Heart left ventricle (tissue), 16 donors: Measurements from ENCODE around the gene RAB38. TPM values are rescaled to one million over a fixed set of nuclear protein-coding genes. Genes with fewer than 3 reads are reported as not detected.

Source experiments
- ATAC-seq, 4 donors: fragments of 200-7000 bp; cut with Tn5 transposase; one replicate each; pipeline ENCODE4 v1.9.1; 2020 to 2022; ENCODE audit warnings: moderate library complexity in 4 of 4, mild to moderate bottlenecking in 3 of 4, moderate number of reproducible peaks in 1 of 4
- DNase-seq, 5 donors: peaks; one replicate each; pipeline ENCODE4 v3.0.0-alpha.2; 2020
- H3K27ac ChIP-seq, 12 donors: fragments of 200-600 bp; sonication (generic) in 4 of 12; one replicate each; pipeline versions ENCODE4 v1.5.0 to v1.8.0; 2016 to 2022; ENCODE audit warnings: mild to moderate bottlenecking in 2 of 12
- H3K27me3 ChIP-seq, 9 donors: fragments of 200-600 bp; sonication (generic) in 2 of 9; one replicate each; pipeline versions ENCODE4 v1.5.1 to v1.8.0; 2016 to 2022; ENCODE audit warnings: mild to moderate bottlenecking in 3 of 9
- H3K36me3 ChIP-seq, 9 donors: fragments of 200-600 bp; sonication (generic) in 2 of 9; one replicate each; pipeline versions ENCODE4 v1.5.0 to v1.8.0; 2018 to 2022; ENCODE audit warnings: mild to moderate bottlenecking in 2 of 9
- H3K4me1 ChIP-seq, 12 donors: fragments of 200-600 bp; sonication (generic) in 4 of 12; one replicate each; pipeline versions ENCODE4 v1.5.0 to v1.8.0; 2016 to 2022; ENCODE audit warnings: mild to moderate bottlenecking in 3 of 12
- H3K4me3 ChIP-seq, 12 donors: fragments of 200-600 bp; sonication (generic) in 4 of 12; one replicate each; pipeline versions ENCODE4 v1.5.0 to v1.8.0; 2017 to 2022; ENCODE audit warnings: mild to moderate bottlenecking in 9 of 12, moderate library complexity in 4 of 12
- H3K9me3 ChIP-seq, 12 donors: fragments of 200-600 bp; sonication (generic) in 4 of 12; one replicate each; pipeline versions ENCODE4 v1.5.0 to v1.8.0; 2016 to 2022; ENCODE audit warnings: mild to moderate bottlenecking in 1 of 12
- CTCF ChIP-seq, 12 donors: fragments of 200-600 bp; sonication (generic) in 4 of 12; IDR thresholded peaks; one replicate each; pipeline versions ENCODE4 v1.5.0 to v1.8.0; 2018 to 2022; ENCODE audit warnings: antibody characterized with exemption in 12 of 12, mild to moderate bottlenecking in 5 of 12
- POLR2A ChIP-seq, 2 donors: fragments of 450-650 bp; IDR thresholded peaks; one replicate each; pipeline ENCODE4 v1.6.1; 2017; ENCODE audit warnings: antibody characterized with exemption in 2 of 2, mild to moderate bottlenecking in 2 of 2, moderate library complexity in 2 of 2
- WGBS, 4 donors: extraction: QIAGEN DNeasy Blood & Tissue Kit in 2 of 4; methylation state at CpG; one replicate each; pipeline versions ENCODE4 v1.1.5 to v1.1.7; 2013 to 2018; 5-methylcytosine and 5-hydroxymethylcytosine counted together
- intact Hi-C, 10 donors: fragments of 100-400 bp; cut with DNase I; formaldehyde crosslinking; loops; one replicate each; pipeline versions ENCODE4 v1.11.1 to v1.14.2; 2022
- polyA plus RNA-seq, 2 donors: library from polyadenylated mRNA; stranded (reverse); fragments of 200-250 nt; gene quantifications; one replicate each; pipeline ENCODE4 v1.2.3, GENCODE V29; 2013
- total RNA-seq, 9 donors: library from RNA; depleted of rRNA in 2 of 9; stranded (reverse); fragments of >200 nt in 2 of 9; fragmentation: NEBNext Ultra II Directional in 3 of 9; extraction: Animal tissue kit (Norgen Biotek cat#: 25700) in 3 of 9; gene quantifications; one replicate each; pipeline versions ENCODE4 v1.1.0 to v1.2.4, GENCODE V29; 2016 to 2023
- donor health status: ischemic (EF 13 %, LVEDD 7.1; RV severe dilation, severe dysfunction).
- donor health status: healthy with polysubstance abuse.
- donor health status: DM: no; HTN: yes; CAD: no.
- donor health status: DM: no; HTN: no; CAD: no.
- donor health status: ischemic (EF 25% LVEDD 6.9; RV normal size, moderate dysfunction).
- donor health status: ischemic (EF 25% LVEDD 5.7; RV mildly dilated, moderate dysfunction).
- donor health status: healthy.
- donor health status: DM: yes; HTN: yes; CAD: no.
- donor health status: ischemic (EF 35%, LVEDD 5.7; RV mildly dilated, moderate dysfunction).
- donor health status: nonischemic (EF 11% LVEDD 7.7; RV severe dilation, severe dysfunction).
- donor health status: DM: yes; HTN: yes; CAD: no.
- donor health status: PGD.
- donor health status: ischemic (EF 29% LVEDD 5.4; RV normal size, mild dysfunction).
- donor health status: nonischemic (EF 23%, LVEDD 6.1; RV moderate dilation, normal function).

The RAB38 gene
- total and polyA plus RNA-seq, 11 donors = 0.25 to 1.5 (median 0.47) TPM; not detected in 2

- H3K27me3 ChIP-seq = no peaks in the 10 kb centered on the region
- DNase-seq (no peak), ATAC-seq (no peak)
- TF ChIP-seq POLR2A (IDR thresholded peaks at IDR 0.05) (no peak), CTCF (IDR thresholded peaks at IDR 0.05) (no peak)
- no peaks in the 10 kb centered on the region for H3K36me3 ChIP-seq
- no peaks in the 10 kb centered on the region for H3K4me1 ChIP-seq
- H3K27ac ChIP-seq = no peak overlapping the region
- intact Hi-C loops = no loop called here
- no peak overlapping the region for H3K4me3 ChIP-seq
- no peaks in the 10 kb centered on the region for H3K9me3 ChIP-seq
Measured at GRCh38 chr11:88167853-88168252, 7.4 kb downstream of the RAB38 start.

- no peak for TF ChIP-seq POLR2A (IDR thresholded peaks at IDR 0.05)
- no peak for TF ChIP-seq CTCF (IDR thresholded peaks at IDR 0.05)
- WGBS, 4 donors = 69 to 86% (median 76%) methylated on average over 1 of the region's 1 CpG
- H3K4me3 ChIP-seq = no peak overlapping the region
- H3K27ac ChIP-seq = no peak overlapping the region
- peaks cover 0 to 8% (median under 1%) of the 10 kb centered on the region in 12 donors for H3K9me3 ChIP-seq
- DNase-seq = no peak
- intact Hi-C loops = no loop called here
- H3K4me1 ChIP-seq = no peaks in the 10 kb centered on the region
- no peaks in the 10 kb centered on the region for H3K36me3 ChIP-seq
- no peak for ATAC-seq
- no peaks in the 10 kb centered on the region for H3K27me3 ChIP-seq
Measured at GRCh38 chr11:88164806-88165585, 10.2 kb downstream of the RAB38 start.

GRCh38 chr11:88164320-88164719 lies 10.9 kb downstream of the RAB38 start:
- H3K27ac ChIP-seq = no peak overlapping the region
- H3K4me3 ChIP-seq = no peak overlapping the region
- 75 to 93% (median 87%) methylated on average over 4 of the region's 4 CpGs for WGBS, 4 donors
- DNase-seq (no peak), ATAC-seq (no peak)
- no peaks in the 10 kb centered on the region for H3K4me1 ChIP-seq
- TF ChIP-seq POLR2A (IDR thresholded peaks at IDR 0.05) = no peak
- no peak for TF ChIP-seq CTCF (IDR thresholded peaks at IDR 0.05)
- peaks cover 0 to 14% (median 3%) of the 10 kb centered on the region in 12 donors for H3K9me3 ChIP-seq
- H3K27me3 ChIP-seq = no peaks in the 10 kb centered on the region
- no peaks in the 10 kb centered on the region for H3K36me3 ChIP-seq
- intact Hi-C loops = no loop called here

GRCh38 chr11:88158081-88158480 lies 17.2 kb downstream of the RAB38 start:
- intact Hi-C loops = no loop called here
- H3K27me3 ChIP-seq = no peaks in the 10 kb centered on the region
- ATAC-seq (no peak), DNase-seq (no peak)
- H3K36me3 ChIP-seq = no peaks in the 10 kb centered on the region
- TF ChIP-seq CTCF (IDR thresholded peaks at IDR 0.05) (no peak), POLR2A (IDR thresholded peaks at IDR 0.05) (no peak)
- H3K4me3 ChIP-seq = no peak overlapping the region
- H3K27ac ChIP-seq = no peak overlapping the region
- H3K9me3 ChIP-seq = peaks cover 0 to 52% (median 17%) of the 10 kb centered on the region in 12 donors
- 76 to 91% (median 85%) methylated on average over 1 of the region's 1 CpG for WGBS, 4 donors
- no peaks in the 10 kb centered on the region for H3K4me1 ChIP-seq
